GM23338 (cell line): ENCODE results near the gene KIFC3.

ENCODE experiments used
- CREB1 ChIP-seq: fragments of 250-450 bp; sonication (Bioruptor Pico); IDR thresholded peaks from 2 replicates; pipeline ENCODE4 v1.5.0; 2020; ENCODE audit warnings: low read depth, mild to moderate bottlenecking, moderate library complexity
- EZH2 ChIP-seq: fragments of 200-600 bp; sonication (generic); IDR thresholded peaks from one replicate; pipeline ENCODE4 v1.8.0; 2017; ENCODE audit warnings: antibody characterized with exemption, mild to moderate bottlenecking, low read depth; ENCODE audit not compliant: unreplicated experiment
- EZH2phosphoT487 ChIP-seq: fragments of 200-600 bp; sonication (generic); IDR thresholded peaks from one replicate; pipeline ENCODE4 v1.8.1; 2018; ENCODE audit warnings: antibody characterized with exemption; ENCODE audit not compliant: unreplicated experiment
- JUNB ChIP-seq: IDR thresholded peaks from one replicate; pipeline ENCODE4 v1.6.1; 2016; ENCODE audit warnings: antibody characterized with exemption; ENCODE audit not compliant: unreplicated experiment
- NANOG ChIP-seq: IDR thresholded peaks from 2 replicates; pipeline ENCODE4 v1.6.1; 2016; ENCODE audit warnings: antibody characterized with exemption, borderline replicate concordance
- POLR2AphosphoS5 ChIP-seq: IDR thresholded peaks from 2 replicates; pipeline ENCODE4 v1.6.1; 2016; ENCODE audit warnings: antibody characterized with exemption, low read depth
- STAT1 ChIP-seq: IDR thresholded peaks from one replicate; pipeline ENCODE4 v1.6.1; 2016; ENCODE audit warnings: antibody characterized with exemption; ENCODE audit not compliant: unreplicated experiment
- ZNF114 ChIP-seq: fragments of 250-450 bp; sonication (Bioruptor Pico); IDR thresholded peaks from 2 replicates; pipeline ENCODE4 v1.5.0; 2020; ENCODE audit warnings: mild to moderate bottlenecking, moderate library complexity
- ZNF331 ChIP-seq: fragments of 250-450 bp; sonication (Bioruptor Pico); IDR thresholded peaks from 2 replicates; pipeline ENCODE4 v1.5.0; 2020; ENCODE audit warnings: low read depth, mild to moderate bottlenecking, moderate library complexity
- TF ChIP-seq, protein P1 (sequence below): IDR thresholded peaks from one replicate; pipeline ENCODE4 v1.6.1; 2018; ENCODE audit warnings: antibody characterized with exemption; ENCODE audit not compliant: unreplicated experiment
- TF ChIP-seq, protein P2 (sequence below), 2 experiments: fragments of 200-600 bp in 1 of 2; sonication (generic) in 1 of 2; conservative IDR thresholded peaks; 2 replicates each; pipeline versions ENCODE4 v1.5.1 to v1.6.1; 2016 to 2017; ENCODE audit warnings: antibody characterized with exemption in 2 of 2, low read depth in 2 of 2, mild to moderate bottlenecking in 2 of 2, moderate library complexity in 1 of 2
- TF ChIP-seq, protein P3 (sequence below): IDR thresholded peaks from 2 replicates; pipeline ENCODE4 v1.6.1; 2016; ENCODE audit warnings: antibody characterized with exemption

DNA sequence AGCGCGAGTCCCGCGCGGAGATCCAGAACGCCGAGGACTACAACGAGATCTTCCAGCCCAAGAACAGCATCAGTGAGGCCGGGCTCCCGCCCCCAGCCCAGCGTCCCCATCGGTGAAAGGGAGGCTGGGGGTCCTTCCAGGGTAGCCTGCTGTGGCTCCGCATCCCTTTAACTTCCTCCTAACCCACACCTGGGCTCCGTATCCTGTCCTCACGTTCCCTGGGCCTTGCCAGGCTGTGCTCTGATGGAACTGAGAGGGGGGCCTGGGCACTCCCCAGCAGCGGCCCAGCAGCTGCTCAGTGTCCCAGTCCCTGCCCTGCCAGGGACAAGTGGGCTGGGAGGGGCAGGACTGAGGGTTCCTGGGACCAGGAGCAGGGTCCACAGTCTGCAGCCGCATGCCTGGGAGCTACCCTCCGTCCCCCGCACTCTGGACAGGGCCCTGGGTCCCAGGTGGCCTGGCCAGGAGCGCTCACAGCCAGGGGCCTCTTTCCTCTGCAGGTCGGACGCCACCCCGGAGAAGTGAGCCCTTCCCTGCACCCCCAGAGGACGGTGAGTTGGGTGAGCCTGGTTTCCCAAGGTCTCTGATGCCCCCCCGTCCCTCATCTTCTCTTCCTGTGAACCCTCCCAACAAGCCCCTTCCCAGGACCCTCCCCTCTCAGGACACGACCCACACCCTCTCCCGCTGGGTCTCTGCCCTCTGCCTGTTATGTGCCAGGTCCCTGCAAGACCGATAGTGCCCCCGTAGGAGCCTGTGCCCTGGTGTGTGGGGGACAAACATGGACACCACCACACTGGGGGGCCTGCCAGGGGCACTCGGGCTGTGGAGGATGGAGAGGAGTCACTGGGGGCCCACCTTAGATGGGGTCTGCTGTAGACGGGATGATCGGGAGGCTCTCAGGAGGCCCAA lies 48.6 kb downstream of the KIFC3 start:
- TF ChIP-seq, protein P1, sequence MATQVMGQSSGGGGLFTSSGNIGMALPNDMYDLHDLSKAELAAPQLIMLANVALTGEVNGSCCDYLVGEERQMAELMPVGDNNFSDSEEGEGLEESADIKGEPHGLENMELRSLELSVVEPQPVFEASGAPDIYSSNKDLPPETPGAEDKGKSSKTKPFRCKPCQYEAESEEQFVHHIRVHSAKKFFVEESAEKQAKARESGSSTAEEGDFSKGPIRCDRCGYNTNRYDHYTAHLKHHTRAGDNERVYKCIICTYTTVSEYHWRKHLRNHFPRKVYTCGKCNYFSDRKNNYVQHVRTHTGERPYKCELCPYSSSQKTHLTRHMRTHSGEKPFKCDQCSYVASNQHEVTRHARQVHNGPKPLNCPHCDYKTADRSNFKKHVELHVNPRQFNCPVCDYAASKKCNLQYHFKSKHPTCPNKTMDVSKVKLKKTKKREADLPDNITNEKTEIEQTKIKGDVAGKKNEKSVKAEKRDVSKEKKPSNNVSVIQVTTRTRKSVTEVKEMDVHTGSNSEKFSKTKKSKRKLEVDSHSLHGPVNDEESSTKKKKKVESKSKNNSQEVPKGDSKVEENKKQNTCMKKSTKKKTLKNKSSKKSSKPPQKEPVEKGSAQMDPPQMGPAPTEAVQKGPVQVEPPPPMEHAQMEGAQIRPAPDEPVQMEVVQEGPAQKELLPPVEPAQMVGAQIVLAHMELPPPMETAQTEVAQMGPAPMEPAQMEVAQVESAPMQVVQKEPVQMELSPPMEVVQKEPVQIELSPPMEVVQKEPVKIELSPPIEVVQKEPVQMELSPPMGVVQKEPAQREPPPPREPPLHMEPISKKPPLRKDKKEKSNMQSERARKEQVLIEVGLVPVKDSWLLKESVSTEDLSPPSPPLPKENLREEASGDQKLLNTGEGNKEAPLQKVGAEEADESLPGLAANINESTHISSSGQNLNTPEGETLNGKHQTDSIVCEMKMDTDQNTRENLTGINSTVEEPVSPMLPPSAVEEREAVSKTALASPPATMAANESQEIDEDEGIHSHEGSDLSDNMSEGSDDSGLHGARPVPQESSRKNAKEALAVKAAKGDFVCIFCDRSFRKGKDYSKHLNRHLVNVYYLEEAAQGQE = no peak
- TF ChIP-seq, protein P2, sequence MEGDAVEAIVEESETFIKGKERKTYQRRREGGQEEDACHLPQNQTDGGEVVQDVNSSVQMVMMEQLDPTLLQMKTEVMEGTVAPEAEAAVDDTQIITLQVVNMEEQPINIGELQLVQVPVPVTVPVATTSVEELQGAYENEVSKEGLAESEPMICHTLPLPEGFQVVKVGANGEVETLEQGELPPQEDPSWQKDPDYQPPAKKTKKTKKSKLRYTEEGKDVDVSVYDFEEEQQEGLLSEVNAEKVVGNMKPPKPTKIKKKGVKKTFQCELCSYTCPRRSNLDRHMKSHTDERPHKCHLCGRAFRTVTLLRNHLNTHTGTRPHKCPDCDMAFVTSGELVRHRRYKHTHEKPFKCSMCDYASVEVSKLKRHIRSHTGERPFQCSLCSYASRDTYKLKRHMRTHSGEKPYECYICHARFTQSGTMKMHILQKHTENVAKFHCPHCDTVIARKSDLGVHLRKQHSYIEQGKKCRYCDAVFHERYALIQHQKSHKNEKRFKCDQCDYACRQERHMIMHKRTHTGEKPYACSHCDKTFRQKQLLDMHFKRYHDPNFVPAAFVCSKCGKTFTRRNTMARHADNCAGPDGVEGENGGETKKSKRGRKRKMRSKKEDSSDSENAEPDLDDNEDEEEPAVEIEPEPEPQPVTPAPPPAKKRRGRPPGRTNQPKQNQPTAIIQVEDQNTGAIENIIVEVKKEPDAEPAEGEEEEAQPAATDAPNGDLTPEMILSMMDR (conservative IDR thresholded peaks at IDR 0.05; ENCODE audit: low read depth in 2 of 2) = no peak
- no peak for TF ChIP-seq JUNB
- no peak for TF ChIP-seq NANOG
- TF ChIP-seq POLR2AphosphoS5 = no peak
- TF ChIP-seq, protein P3, sequence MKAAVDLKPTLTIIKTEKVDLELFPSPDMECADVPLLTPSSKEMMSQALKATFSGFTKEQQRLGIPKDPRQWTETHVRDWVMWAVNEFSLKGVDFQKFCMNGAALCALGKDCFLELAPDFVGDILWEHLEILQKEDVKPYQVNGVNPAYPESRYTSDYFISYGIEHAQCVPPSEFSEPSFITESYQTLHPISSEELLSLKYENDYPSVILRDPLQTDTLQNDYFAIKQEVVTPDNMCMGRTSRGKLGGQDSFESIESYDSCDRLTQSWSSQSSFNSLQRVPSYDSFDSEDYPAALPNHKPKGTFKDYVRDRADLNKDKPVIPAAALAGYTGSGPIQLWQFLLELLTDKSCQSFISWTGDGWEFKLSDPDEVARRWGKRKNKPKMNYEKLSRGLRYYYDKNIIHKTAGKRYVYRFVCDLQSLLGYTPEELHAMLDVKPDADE = no peak
- TF ChIP-seq CREB1 (CRISPR knock-in tag) = no peak
- no peak for TF ChIP-seq EZH2
- no peak for TF ChIP-seq EZH2phosphoT487
- no peak for TF ChIP-seq ZNF331 (CRISPR knock-in tag)
- no peak for TF ChIP-seq STAT1
- TF ChIP-seq ZNF114 (CRISPR knock-in tag) = no peak
